Left renal cortex interstitium (tissue), 4 donors: ENCODE data around the gene KCNK4. TPM values are rescaled to one million over a fixed set of nuclear protein-coding genes. Genes with fewer than 3 reads are reported as not detected.
"Not testable (repeated sequence)": the region's sequence is repeated elsewhere in the genome, so short reads cannot be mapped to it uniquely, and the experiment has no call there.

Experiments
- DNase-seq, 4 donors: peaks; one replicate each; pipeline ENCODE4 v3.0.0-alpha.2; 2013; ENCODE audit warnings: low read depth in 4 of 4, low spot score in 2 of 4, missing footprints in 1 of 4
- polyA plus RNA-seq, 4 donors: library from polyadenylated mRNA; unstranded; fragments of 120-200 nt; gene quantifications; one replicate each; pipeline ENCODE4 v1.2.1, GENCODE V29; 2013; ENCODE audit not compliant: insufficient read length in 4 of 4

KCNK4 gene
- polyA plus RNA-seq, 4 donors: 0.09 TPM; not detected in 3

DNA sequence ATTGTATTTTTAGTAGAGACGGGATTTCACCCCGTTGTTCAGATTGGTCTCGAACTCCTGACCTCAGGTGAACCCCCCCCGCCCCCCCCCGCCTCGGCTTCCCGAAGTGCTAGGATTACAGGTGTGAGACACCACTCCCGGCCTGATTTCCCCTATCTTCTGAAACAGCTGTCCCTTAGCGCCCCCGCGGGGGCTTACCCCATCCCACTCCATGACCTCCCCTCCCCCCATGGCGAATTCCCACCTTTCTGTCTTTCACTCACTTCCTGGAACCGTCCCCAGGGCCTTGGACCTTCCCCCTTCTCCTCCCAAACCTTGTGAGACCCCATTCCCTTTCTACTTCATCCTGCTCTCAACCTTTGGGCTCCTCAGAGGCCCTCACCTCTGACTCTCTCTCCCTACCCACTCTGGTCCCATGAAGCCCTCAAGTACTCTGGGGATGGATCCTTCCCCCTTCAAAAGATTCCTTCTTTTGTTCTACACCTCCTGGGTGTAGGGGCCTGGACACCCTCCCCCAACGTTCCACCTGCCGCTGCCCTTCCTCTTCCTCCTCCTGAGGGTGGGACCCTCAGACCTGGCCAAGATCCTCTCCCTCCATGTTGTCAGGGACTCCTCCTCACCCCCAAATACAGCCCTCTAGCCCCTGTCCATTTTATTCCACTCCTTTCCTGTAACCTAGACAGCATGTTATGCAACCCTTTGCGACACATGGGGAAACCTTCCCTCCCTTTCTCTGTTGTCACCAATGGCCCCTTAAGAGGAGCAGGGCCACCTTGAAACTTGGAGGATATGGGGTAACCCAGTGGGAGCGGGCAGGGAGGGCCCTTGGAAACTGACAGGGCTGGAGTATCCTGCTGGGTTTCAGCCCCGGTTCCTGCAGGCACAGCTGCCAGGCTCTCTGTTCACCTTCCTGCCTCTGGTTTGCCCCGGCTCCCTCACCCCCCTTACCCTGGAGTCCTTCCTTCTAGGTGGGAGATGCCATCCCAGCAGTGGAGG lies 28.0 kb downstream of the KCNK4 start:
- DNase-seq: no peak

GRCh38 chr11:64320556-64320955 lies 29.5 kb downstream of the KCNK4 start:
- DNase-seq: no peak

GRCh38 chr11:64321026-64321425 lies 29.9 kb downstream of the KCNK4 start:
- no peak for DNase-seq

- no peak for DNase-seq
Observed at GRCh38 chr11:64321533-64321932, 30.4 kb downstream of the KCNK4 start.

GRCh38 chr11:64322925-64323260 lies 31.8 kb downstream of the KCNK4 start:
- DNase-seq: no peak

GRCh38 chr11:64323373-64323772 lies 32.3 kb downstream of the KCNK4 start:
- no peak for DNase-seq

DNA sequence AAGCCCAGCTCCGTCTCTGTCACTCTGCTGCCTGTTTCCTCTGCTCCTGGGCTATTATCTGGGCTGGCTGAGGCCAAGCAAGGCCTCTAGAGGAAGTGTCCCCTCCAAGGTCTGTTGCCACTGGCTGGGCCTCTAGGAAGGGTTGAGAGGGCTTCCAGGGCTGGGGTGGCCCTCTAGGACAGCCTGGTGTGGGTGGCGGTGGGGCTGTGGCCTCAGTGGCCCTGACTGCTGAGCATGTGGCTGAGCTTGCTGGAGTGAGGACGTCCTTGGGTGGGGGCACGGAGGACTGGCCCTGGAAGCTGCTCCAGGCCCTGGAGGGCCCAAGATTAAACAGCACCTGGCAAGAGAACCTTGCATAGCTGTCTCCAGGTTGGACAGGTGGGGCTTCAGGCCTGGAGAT lies 32.9 kb downstream of the KCNK4 start:
- DNase-seq: not testable (repeated sequence)

- DNase-seq: no peak
Observed at GRCh38 chr11:64324692-64325469, 33.8 kb downstream of the KCNK4 start.

GRCh38 chr11:64327375-64327774 lies 36.3 kb downstream of the KCNK4 start:
- DNase-seq: no peak

DNA sequence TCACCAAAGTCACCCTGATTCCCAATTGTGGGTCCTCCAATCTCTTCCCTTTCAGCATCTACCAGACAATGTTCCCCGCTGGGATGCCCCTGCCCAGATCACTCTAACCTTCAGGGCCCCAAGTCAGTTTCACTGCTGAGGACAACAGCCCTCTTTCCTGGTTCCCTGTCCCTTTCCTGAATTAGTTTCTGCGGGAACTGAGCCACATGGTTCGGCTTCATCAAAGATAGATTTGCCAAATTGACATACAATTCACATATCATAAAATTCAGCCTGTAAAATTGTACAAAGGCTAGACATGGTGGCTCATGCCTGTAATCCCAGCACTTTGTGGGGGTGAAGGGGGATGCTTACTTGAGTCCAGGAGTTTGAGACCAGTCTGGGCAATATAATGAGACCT lies 36.9 kb downstream of the KCNK4 start:
- no peak for DNase-seq

- no peak for DNase-seq
Observed at GRCh38 chr11:64330888-64331287, 39.8 kb downstream of the KCNK4 start.

DNA sequence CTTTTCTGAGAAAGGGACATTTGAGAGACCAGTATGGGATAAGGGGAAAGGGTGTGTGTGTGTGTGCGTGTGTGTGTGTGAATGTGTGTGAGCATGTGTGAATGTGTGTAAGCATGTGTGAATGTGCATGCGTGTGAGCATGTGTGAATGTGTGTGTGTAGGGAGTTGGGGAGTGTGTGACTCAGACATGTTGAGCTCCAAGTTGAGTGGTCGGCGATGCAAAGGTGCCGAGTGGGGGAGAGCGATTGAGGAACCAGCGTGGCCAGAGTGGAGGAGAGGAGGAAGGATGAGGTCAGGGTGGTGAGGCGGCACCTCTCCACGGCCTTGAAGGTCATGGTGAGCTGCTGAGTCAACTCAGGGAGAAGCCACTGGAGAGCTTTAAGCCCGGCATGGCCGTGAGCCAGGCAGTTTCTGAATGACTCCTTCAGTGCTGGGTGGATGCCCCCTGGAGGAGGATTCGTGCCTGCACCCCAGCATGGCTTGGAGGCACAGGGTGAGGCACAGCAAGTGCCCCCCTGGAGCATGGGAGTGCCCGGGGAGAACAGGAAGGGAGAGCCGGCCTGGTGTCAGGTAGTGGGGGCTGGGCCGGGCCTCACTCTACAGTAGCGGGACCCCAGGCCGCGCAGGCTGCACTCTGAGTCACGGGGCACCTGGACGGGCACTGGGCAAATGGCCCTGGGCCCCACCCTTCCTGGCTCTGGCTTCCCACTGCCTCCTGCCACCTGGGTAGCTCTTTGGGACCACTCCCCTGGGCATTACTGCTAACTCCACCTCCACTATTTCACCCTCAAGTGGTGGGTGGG lies 40.7 kb downstream of the KCNK4 start:
- DNase-seq: no peak

DNA sequence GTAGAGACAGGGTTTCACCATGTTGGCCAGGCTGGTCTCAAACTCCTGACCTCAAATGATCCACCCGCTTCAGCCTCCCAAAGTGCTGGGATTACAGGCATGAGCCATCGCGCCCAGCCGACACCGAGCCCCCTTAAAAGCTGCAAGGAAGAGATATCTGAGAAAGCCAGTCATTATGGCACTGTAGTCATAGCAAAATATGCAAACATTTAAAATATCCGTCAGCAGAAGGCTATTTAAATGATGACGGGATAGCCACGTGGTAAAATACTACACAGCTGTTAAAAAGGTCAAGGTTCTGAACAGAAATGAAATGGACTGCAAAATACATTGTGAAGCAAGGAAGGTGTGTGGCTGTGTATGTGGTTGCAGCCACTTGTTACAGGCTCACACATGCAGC lies 42.5 kb downstream of the KCNK4 start:
- no peak for DNase-seq

- DNase-seq: no peak
Observed at GRCh38 chr11:64334764-64335735, 43.9 kb downstream of the KCNK4 start.

DNA sequence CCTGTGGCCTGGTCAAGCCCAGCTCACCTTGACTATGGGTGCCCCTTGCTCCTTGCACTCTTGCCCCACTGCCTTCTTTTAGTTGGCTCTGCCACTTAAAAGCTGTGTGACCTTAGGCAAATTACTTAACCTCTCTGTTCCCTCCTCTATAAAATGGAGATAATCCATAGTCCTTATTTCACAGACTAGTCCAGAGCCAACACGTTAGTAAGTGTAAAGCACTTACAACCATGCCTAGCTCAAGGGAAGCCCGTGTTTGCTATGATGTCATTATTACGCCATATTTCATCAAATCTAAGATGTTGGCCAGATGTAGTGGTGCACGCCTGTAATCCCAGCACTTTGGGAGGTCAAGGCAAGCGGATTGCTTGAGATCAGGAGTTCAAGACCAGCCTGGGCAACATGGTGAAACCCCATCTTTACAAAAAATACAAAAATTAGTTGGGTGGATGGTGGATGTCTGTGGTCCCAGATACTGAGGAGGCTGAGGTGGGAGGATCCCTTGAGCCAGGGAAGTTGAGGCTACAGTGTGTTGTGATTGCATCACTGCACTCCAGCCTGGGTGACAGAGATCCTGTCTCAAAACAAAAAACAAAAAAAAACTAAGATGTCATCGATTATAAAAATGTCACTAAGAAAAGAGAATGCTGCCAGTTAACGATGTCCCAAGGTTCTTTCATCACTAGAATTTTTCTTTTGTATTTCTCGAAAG lies 46.6 kb downstream of the KCNK4 start:
- DNase-seq: no peak

DNA sequence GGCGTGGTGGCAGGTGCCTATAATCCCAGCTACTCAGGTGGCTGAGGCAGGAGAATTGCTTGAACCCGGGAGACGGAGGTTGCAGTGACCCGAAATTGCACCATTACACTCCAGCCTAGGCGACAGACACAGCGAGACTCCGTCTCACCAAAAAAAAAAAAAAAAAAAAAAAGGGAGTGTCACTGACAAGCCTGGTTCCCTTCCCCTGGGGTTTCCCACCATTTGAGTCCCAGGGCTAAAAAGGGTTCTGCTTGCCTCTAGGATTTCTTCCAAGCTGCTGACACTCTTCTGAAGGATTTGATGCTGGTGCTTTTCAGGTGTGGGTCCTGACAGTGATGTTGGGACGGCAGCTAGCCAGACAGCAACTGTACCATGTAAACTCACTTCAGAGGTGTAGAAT lies 47.6 kb downstream of the KCNK4 start:
- DNase-seq: no peak

DNA sequence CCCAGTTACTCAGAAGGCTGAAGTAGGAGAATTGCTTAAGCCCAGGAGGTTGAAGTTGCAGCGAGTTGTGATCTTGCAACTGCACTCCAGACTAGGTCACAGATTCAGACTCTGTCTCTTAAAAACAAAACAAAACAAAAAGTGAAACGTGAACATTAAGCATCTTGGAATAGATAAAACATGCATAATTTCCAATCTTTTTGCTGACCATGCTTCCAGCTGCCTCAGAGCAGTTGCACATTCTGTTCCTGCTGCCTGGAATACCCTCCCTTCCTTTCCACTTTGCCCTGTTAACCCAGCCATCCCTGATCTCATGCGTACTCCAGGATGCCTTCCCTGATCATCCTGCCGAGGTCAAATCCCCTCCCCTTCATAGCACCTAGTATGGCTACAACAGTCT lies 48.2 kb downstream of the KCNK4 start:
- DNase-seq: no peak

GRCh38 chr11:64339754-64340408 lies 48.8 kb downstream of the KCNK4 start, which contains the start of gene CCDC88B:
TSS of gene CCDC88B (plus strand) at chr11:64340204. CDS start at chr11:64340267, 63 bp downstream.
- no peak for DNase-seq
